T-cell (primary cell): ENCODE data around the gene SPTLC1. TPM values are rescaled to one million over a fixed set of nuclear protein-coding genes. Genes with fewer than 3 reads are reported as not detected.
A peak's percentile ranks its signal among the peaks of the same experiment; 100 is the strongest.

Experiments used
- ATAC-seq, 4 experiments: fragments of 200-7000 bp in 3 of 4; fragments of 150-1000 bp in 1 of 4; cut with Tn5 transposase; replicated peaks in 1 of 4; 1 replicate in 3 of 4; 2 replicates in 1 of 4; pipeline ENCODE4 v1.10.0; 2021; ENCODE audit warnings: moderate library complexity in 3 of 4, mild to moderate bottlenecking in 2 of 4, moderate number of reproducible peaks in 1 of 4
- CTCF ChIA-PET, 2 donors: fragments of 300-600 bp; sonication (Branson Sonifier 250); formaldehyde crosslinking; loops; one replicate each; lab custom pipeline; 2022; ENCODE audit warnings: antibody characterized with exemption in 2 of 2; lab: Charles Lee
- POLR2A ChIA-PET, 2 donors: fragments of 300-600 bp; sonication (Branson Sonifier 250); formaldehyde crosslinking; loops; one replicate each; lab custom pipeline; 2022; ENCODE audit warnings: antibody characterized with exemption in 2 of 2; lab: Charles Lee
- DNase-seq, 35 experiments: peaks; one replicate each; pipeline versions ENCODE4 v3.0.0 to v3.0.0-alpha.2; 2013 to 2023
- H3K27ac ChIP-seq: one replicate; pipeline ENCODE4 v1.5.1; 2013; ENCODE audit warnings: low read length
- H3K27me3 ChIP-seq, 2 experiments: replicated peaks in 1 of 2; 1 replicate in 1 of 2; 2 replicates in 1 of 2; pipeline versions ENCODE4 v1.6.1 to v1.7.0; 2013; ENCODE audit warnings: low read length in 1 of 2, mixed read lengths in 1 of 2; ENCODE audit not compliant: control insufficient read depth in 2 of 2, insufficient read depth in 2 of 2; ENCODE audit errors: extremely low read depth in 1 of 2
- H3K36me3 ChIP-seq, 2 donors: 1 replicate in 1 of 2; 2 replicates in 1 of 2; pipeline versions ENCODE4 v1.6.1 to v1.7.0; 2013; ENCODE audit warnings: low read length in 1 of 2; ENCODE audit not compliant: control insufficient read depth in 2 of 2, insufficient read depth in 1 of 2; ENCODE audit errors: extremely low read depth in 1 of 2
- H3K4me1 ChIP-seq, 2 experiments: 1 replicate in 1 of 2; 2 replicates in 1 of 2; pipeline versions ENCODE4 v1.6.1 to v1.7.0; 2013; ENCODE audit warnings: low read length in 2 of 2, mixed read lengths in 1 of 2; ENCODE audit not compliant: insufficient read depth in 2 of 2, control insufficient read depth in 1 of 2; ENCODE audit errors: extremely low read depth in 1 of 2
- H3K4me3 ChIP-seq, 2 donors: 1 replicate in 1 of 2; 2 replicates in 1 of 2; pipeline versions ENCODE4 v1.5.1 to v1.7.0; 2013; ENCODE audit warnings: mild to moderate bottlenecking in 2 of 2, low read length in 1 of 2, moderate library complexity in 1 of 2; ENCODE audit not compliant: control insufficient read depth in 1 of 2; ENCODE audit errors: extremely low read depth in 1 of 2
- H3K9me3 ChIP-seq: 2 replicates; pipeline ENCODE4 v1.7.0; 2013
- H3K27ac Mint-ChIP-seq, 2 donors: one replicate each; pipeline ENCODE4 v1.8.0; 2020 to 2021; ENCODE audit warnings: mild to moderate bottlenecking in 2 of 2, mixed read lengths in 2 of 2
- H3K27me3 Mint-ChIP-seq, 2 donors: one replicate each; pipeline ENCODE4 v1.8.0; 2021 to 2022; ENCODE audit warnings: mixed read lengths in 2 of 2
- H3K36me3 Mint-ChIP-seq: one replicate; pipeline ENCODE4 v1.8.0; 2021; ENCODE audit warnings: mixed read lengths
- H3K4me1 Mint-ChIP-seq, 3 donors: one replicate each; pipeline ENCODE4 v1.8.0; 2020 to 2022; ENCODE audit warnings: mixed read lengths in 3 of 3, mild to moderate bottlenecking in 1 of 3
- H3K4me3 Mint-ChIP-seq, 3 donors: one replicate each; pipeline ENCODE4 v1.8.0; 2020 to 2022; ENCODE audit warnings: mild to moderate bottlenecking in 3 of 3, mixed read lengths in 3 of 3, moderate library complexity in 3 of 3
- H3K9me3 Mint-ChIP-seq, 3 donors: one replicate each; pipeline ENCODE4 v1.8.0; 2020 to 2022; ENCODE audit warnings: mixed read lengths in 3 of 3
- WGBS: methylation state at CpG from one replicate; pipeline ENCODE4 v1.1.5; 2013; ENCODE audit warnings: missing lambda C conversion rate; ENCODE audit not compliant: insufficient coverage; 5-methylcytosine and 5-hydroxymethylcytosine counted together
- total RNA-seq, 35 experiments: library from RNA in 6 of 35; stranded (reverse) in 6 of 35; fragments of 120-200 nt in 1 of 35; gene quantifications; one replicate each; pipeline versions ENCODE4 v1.2.1 to v1.2.4 and lab custom pipeline; 2013 to 2026

Gene SPTLC1
- total RNA-seq, 5 donors from 2014 or later (not counting 1 experiment from before 2014, with no cell fraction given) = 40.5 to 51.1 (median 46.1) TPM

DNA sequence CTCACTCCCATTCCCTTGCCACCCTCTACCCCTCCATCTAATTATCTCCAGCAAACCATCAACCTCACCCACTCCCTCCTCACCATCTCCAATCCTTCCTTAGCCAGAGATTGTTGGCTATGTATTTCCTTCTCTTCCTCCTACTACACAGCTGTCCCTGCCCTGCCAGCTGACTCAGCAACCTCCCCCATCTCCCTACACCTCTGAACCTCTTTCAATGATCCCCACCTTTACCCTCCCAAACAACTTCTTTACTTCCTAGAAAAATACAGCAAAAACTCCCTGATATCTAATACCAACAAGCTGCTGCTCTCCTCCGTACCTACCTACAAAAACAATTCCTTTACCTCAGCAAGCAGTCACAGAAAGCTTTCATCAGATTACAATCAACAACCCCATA, 37.3 kb downstream of the SPTLC1 start:
- Mint-ChIP-seq H3K27me3 (no peaks in the 10 kb centered on the region), H3K9me3 (no peaks in the 10 kb centered on the region)
- no peaks in the 10 kb centered on the region for H3K9me3 ChIP-seq

DNA sequence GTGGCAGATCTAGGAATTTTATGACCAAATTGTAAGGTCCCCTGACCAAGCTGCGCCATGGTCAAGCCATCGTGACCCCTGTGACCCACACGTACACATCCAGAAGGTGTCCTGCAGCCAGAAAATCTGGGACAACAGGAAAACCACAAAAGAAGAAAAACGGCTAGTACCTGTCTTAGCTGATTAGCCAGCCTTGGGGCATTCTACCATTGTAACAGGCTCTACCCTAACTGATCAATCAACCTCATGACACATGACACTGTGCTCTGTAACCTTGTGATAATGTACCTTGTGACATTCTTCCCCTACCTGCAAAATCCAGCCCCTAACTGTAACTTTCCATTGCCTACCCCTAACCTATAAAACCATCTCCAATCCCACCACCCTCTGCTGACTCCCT, 43.6 kb downstream of the SPTLC1 start:
- Histone ChIP-seq H3K27ac (no peak overlapping the region), H3K27me3 (no peaks in the 10 kb centered on the region), H3K4me3 (no peak overlapping the region), H3K9me3 (no peaks in the 10 kb centered on the region), H3K4me1 (no peaks in the 10 kb centered on the region), H3K36me3 (peaks cover 7 to 53% of the 10 kb centered on the region in 2 donors)
- Mint-ChIP-seq H3K27ac (peak overlapping the region in 1 of 2 donors; percentile 5), H3K9me3 (no peaks in the 10 kb centered on the region), H3K36me3 (peaks cover 53% of the 10 kb centered on the region), H3K4me1 (peaks cover 0 to 16% (median 5%) of the 10 kb centered on the region in 3 donors), H3K27me3 (no peaks in the 10 kb centered on the region), H3K4me3 (no peak overlapping the region)
- WGBS = 70% methylated on average over 4 of the region's 4 CpGs
- no peak for DNase-seq
- ChIA-PET CTCF (no interaction called here), POLR2A (no interaction called here)
- ATAC-seq = no peak

More for the DNA sequence above, 37.3 kb downstream of the SPTLC1 start:
- H3K27ac Mint-ChIP-seq = no peak overlapping the region
- ChIA-PET CTCF (no interaction called here), POLR2A (no interaction called here)
- H3K27me3 ChIP-seq = no peaks in the 10 kb centered on the region
- H3K36me3 ChIP-seq = peaks cover 12 to 50% of the 10 kb centered on the region in 2 donors
- no peak overlapping the region for H3K4me3 ChIP-seq
- ATAC-seq (no peak), DNase-seq (no peak)
- peaks cover 33% of the 10 kb centered on the region for H3K36me3 Mint-ChIP-seq
- no peaks in the 10 kb centered on the region for H3K4me1 ChIP-seq
- H3K4me1 Mint-ChIP-seq = peaks cover 0 to 10% (median 4%) of the 10 kb centered on the region in 3 donors
- WGBS = 80% methylated on average over 1 of the region's 1 CpG
- no peak overlapping the region for H3K27ac ChIP-seq
- H3K4me3 Mint-ChIP-seq = no peak overlapping the region

DNA sequence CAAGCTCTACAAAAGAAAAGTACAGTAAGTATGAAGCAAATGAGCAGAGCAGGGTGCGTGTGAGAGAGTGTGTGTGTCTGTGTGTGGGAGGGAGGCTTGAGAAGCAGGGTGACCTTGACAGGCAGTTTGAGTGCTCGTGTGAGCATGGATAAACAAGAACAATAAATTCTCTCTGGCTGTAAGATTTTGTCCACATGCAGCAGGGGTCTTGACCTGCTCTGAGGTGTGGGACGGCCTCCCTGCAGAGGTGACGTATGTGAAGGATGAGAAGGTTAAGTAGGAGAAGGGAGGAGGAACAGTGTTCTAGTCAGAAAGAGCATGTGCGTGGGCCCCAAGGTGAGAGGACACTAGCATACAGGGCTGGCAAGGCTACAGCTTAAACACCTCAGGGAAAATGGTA, 49.0 kb downstream of the SPTLC1 start:
- ATAC-seq (no peak), DNase-seq (no peak)
- H3K9me3 Mint-ChIP-seq = peaks cover 10 to 27% (median 20%) of the 10 kb centered on the region in 3 donors
- H3K4me3 ChIP-seq = no peak overlapping the region
- H3K36me3 Mint-ChIP-seq = peaks cover 85% of the 10 kb centered on the region
- peaks cover 5% of the 10 kb centered on the region for H3K9me3 ChIP-seq
- H3K27ac Mint-ChIP-seq = no peak overlapping the region
- H3K36me3 ChIP-seq = peaks cover 3 to 59% of the 10 kb centered on the region in 2 donors
- peaks cover 0 to 6% (median 0%) of the 10 kb centered on the region in 3 donors for H3K4me1 Mint-ChIP-seq
- H3K4me1 ChIP-seq = no peaks in the 10 kb centered on the region
- no peak overlapping the region for H3K27ac ChIP-seq
- no peaks in the 10 kb centered on the region for H3K27me3 Mint-ChIP-seq
- 94% methylated on average over 4 of the region's 5 CpGs for WGBS
- ChIA-PET POLR2A (no interaction called here), CTCF (no interaction called here)
- no peaks in the 10 kb centered on the region for H3K27me3 ChIP-seq
- no peak overlapping the region for H3K4me3 Mint-ChIP-seq

DNA sequence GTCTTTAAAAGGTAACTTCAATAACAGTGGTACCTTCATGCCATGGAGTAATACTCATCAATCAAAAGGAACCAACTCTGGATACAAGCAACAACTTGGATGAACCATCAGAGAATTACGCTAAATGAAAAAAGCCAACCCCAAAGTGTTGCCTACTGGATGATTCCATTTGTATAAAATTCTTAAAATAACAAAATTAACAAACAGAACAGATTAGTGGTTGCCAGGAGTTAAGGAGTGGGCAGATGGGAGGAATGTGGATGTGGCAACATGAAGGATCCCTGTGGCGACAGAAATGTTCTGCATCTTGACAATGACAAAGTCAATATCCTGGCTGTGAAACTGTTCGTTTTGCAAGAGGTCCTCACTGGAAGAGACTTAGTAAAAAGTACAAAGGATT, 50.5 kb downstream of the SPTLC1 start:
- no peak overlapping the region for H3K27ac Mint-ChIP-seq
- H3K4me3 Mint-ChIP-seq = no peak overlapping the region
- no peak overlapping the region for H3K4me3 ChIP-seq
- H3K9me3 Mint-ChIP-seq = peaks cover 13 to 36% (median 27%) of the 10 kb centered on the region in 3 donors
- POLR2A ChIA-PET = no interaction called here
- CTCF ChIA-PET = no interaction called here
- peaks cover 91% of the 10 kb centered on the region for H3K36me3 Mint-ChIP-seq
- H3K27me3 ChIP-seq = no peaks in the 10 kb centered on the region
- H3K4me1 Mint-ChIP-seq = peaks cover 2 to 14% (median 6%) of the 10 kb centered on the region in 3 donors
- H3K4me1 ChIP-seq = peaks cover 0 to 3% of the 10 kb centered on the region in 2 experiments
- WGBS = no CpG with 5 or more reads among the region's 3 CpGs
- DNase-seq (no peak), ATAC-seq (no peak)
- H3K27me3 Mint-ChIP-seq = no peaks in the 10 kb centered on the region
- H3K27ac ChIP-seq = no peak overlapping the region
- peaks cover 7 to 55% of the 10 kb centered on the region in 2 donors for H3K36me3 ChIP-seq
- peaks cover 5% of the 10 kb centered on the region for H3K9me3 ChIP-seq

DNA sequence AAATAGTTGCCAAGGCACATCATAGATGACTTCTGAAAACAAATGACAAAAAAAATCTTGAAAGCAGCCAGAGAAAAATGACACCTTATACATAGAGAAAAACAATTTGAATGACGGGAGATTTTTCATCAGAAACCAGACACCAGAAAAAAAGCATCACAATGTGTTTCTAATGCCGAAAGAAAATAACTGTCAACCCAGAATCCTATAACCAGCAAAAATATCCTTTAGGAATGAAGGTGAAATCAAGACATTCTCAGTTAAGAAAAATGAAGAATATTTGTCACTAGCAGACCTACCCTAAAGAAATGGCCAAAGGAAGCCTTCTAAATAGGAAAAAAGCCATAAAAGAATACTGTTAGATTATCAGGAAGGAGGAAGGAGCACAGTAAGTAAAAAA, 54.0 kb downstream of the SPTLC1 start:
- DNase-seq (no peak), ATAC-seq (no peak)
- Histone ChIP-seq H3K36me3 (peaks cover 15 to 57% of the 10 kb centered on the region in 2 donors), H3K9me3 (peaks cover 5% of the 10 kb centered on the region), H3K27ac (no peak overlapping the region), H3K4me3 (no peak overlapping the region), H3K4me1 (peaks cover 0 to 3% of the 10 kb centered on the region in 2 experiments), H3K27me3 (no peaks in the 10 kb centered on the region)
- ChIA-PET POLR2A (no interaction called here), CTCF (no interaction called here)
- no CpG with 5 or more reads among the region's 2 CpGs for WGBS
- Mint-ChIP-seq H3K27me3 (no peaks in the 10 kb centered on the region), H3K27ac (no peak overlapping the region), H3K4me1 (peaks cover 13 to 26% (median 22%) of the 10 kb centered on the region in 3 donors), H3K4me3 (no peak overlapping the region), H3K9me3 (peaks cover 13 to 36% (median 26%) of the 10 kb centered on the region in 3 donors), H3K36me3 (peaks cover 88% of the 10 kb centered on the region)

DNA sequence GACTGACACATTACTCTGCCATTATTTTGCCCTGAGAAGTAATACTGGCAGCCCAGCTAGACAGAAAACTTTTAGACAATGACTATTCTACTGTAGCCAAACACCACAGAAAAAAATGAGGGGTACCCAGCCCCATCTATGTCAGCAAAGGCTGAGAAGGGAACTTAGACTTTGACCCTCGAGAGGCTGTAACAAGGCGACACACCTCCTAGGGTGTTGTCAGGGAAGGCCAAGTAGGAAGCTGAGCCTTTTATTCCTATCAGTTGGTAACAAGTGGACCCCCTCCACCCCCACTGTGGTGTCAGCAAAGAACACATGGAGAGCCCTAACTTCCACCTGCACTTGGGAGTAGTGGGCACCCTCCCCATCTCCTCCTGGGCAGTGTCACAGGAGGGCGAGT, 55.6 kb downstream of the SPTLC1 start:
- H3K27me3 ChIP-seq = no peaks in the 10 kb centered on the region
- peaks cover 18 to 56% of the 10 kb centered on the region in 2 donors for H3K36me3 ChIP-seq
- Mint-ChIP-seq H3K27ac (no peak overlapping the region), H3K9me3 (peaks cover 13 to 36% (median 25%) of the 10 kb centered on the region in 3 donors), H3K36me3 (peaks cover 85% of the 10 kb centered on the region), H3K27me3 (no peaks in the 10 kb centered on the region), H3K4me3 (no peak overlapping the region), H3K4me1 (peaks cover 13 to 26% (median 22%) of the 10 kb centered on the region in 3 donors)
- 100% methylated on average over 1 of the region's 3 CpGs for WGBS
- ChIA-PET CTCF (no interaction called here), POLR2A (no interaction called here)
- no peak overlapping the region for H3K4me3 ChIP-seq
- peaks cover 0 to 3% of the 10 kb centered on the region in 2 experiments for H3K4me1 ChIP-seq
- ATAC-seq = no peak
- no peak overlapping the region for H3K27ac ChIP-seq
- H3K9me3 ChIP-seq = peaks cover 5% of the 10 kb centered on the region
- DNase-seq = no peak
